A204.1 (cell line): ENCODE results near the gene CEACAM21.

ENCODE experiments used
- FAIRE-seq: peaks from 2 replicates; lab custom pipeline; 2012; peaks lifted over from hg19 to GRCh38; lab: Jason Lieb, UNC

The CEACAM21 gene

GRCh38 chr19:41587101-41587837 is 11.3 kb downstream of the CEACAM21 start:
- FAIRE-seq = no peak

- FAIRE-seq = no peak
Measured at GRCh38 chr19:41587838-41588210, 11.9 kb downstream of the CEACAM21 start.

- no peak for FAIRE-seq
Measured at GRCh38 chr19:41588497-41589209, 12.7 kb downstream of the CEACAM21 start.

- no peak for FAIRE-seq
Measured at GRCh38 chr19:41589371-41589770, 13.4 kb downstream of the CEACAM21 start.

GRCh38 chr19:41590936-41591335 is 15.0 kb downstream of the CEACAM21 start:
- FAIRE-seq = no peak

GRCh38 chr19:41591951-41592562 is 16.1 kb downstream of the CEACAM21 start:
- no peak for FAIRE-seq

- peak; percentile 62 for FAIRE-seq
Measured at GRCh38 chr19:41595258-41595889, 19.4 kb downstream of the CEACAM21 start.

- no peak for FAIRE-seq
Measured at GRCh38 chr19:41595890-41596280, 19.9 kb downstream of the CEACAM21 start.

- peak; percentile 73 for FAIRE-seq
Measured at GRCh38 chr19:41597600-41598041, 21.7 kb downstream of the CEACAM21 start.

- FAIRE-seq = no peak
Measured at GRCh38 chr19:41599175-41599966, 23.4 kb downstream of the CEACAM21 start.

- FAIRE-seq = no peak
Measured at GRCh38 chr19:41601771-41602170, 25.8 kb downstream of the CEACAM21 start.

GRCh38 chr19:41604831-41605230 is 28.9 kb downstream of the CEACAM21 start:
- FAIRE-seq = no peak

- FAIRE-seq = no peak
Measured at GRCh38 chr19:41606215-41606837, 30.4 kb downstream of the CEACAM21 start.

- no peak for FAIRE-seq
Measured at GRCh38 chr19:41607668-41608067, 31.7 kb downstream of the CEACAM21 start.

GRCh38 chr19:41610789-41611188 is 34.8 kb downstream of the CEACAM21 start:
- FAIRE-seq = no peak

GRCh38 chr19:41612483-41612882 is 36.5 kb downstream of the CEACAM21 start:
- no peak for FAIRE-seq

- no peak for FAIRE-seq
Measured at GRCh38 chr19:41615207-41615606, 39.2 kb downstream of the CEACAM21 start.

GRCh38 chr19:41616792-41617621 is 41.0 kb downstream of the CEACAM21 start:
- no peak for FAIRE-seq

- no peak for FAIRE-seq
Measured at GRCh38 chr19:41617941-41618730, 42.2 kb downstream of the CEACAM21 start.
